Epithelial cell of alveolus of lung (primary cell): ENCODE results near the gene CT45A3. TPM values are rescaled to one million over a fixed set of nuclear protein-coding genes. Genes with fewer than 3 reads are reported as not detected.

Experiments
- total RNA-seq: library from RNA; depleted of rRNA; stranded (reverse); fragments of >200 nt; gene quantifications from 2 replicates; pipeline ENCODE4 v1.2.1, GENCODE V29; 2015

Gene CT45A3
- not detected in 2 replicates for total RNA-seq

GRCh38 chrX:135768091-135768490 lies at the start of gene CT45A3:
TSS of gene CT45A3 (minus strand) at chrX:135768191. CDS start at chrX:135764444, 3,747 bp downstream.

GRCh38 chrX:135802687-135803086 lies 34.7 kb upstream of the CT45A3 start, which contains the start of gene CT45A6:
TSS of gene CT45A6 (minus strand) at chrX:135802787. CDS start at chrX:135798993, 3,794 bp downstream.

GRCh38 chrX:135785403-135785802 lies 17.4 kb upstream of the CT45A3 start, which contains the start of gene CT45A5:
TSS of gene CT45A5 (minus strand) at chrX:135785503. CDS start at chrX:135781729, 3,774 bp downstream.

GRCh38 chrX:135713183-135713689 lies 54.8 kb downstream of the CT45A3 start, which contains the start of gene CT45A1:
TSS of gene CT45A1 (plus strand) at chrX:135713639. CDS start at chrX:135718941, 5,302 bp downstream.

Other genes starting within 250 kb of the CT45A3 start
- 2.1 and 3.2 TPM in 2 replicates for gene INTS6L, start 247.5 kb downstream of the CT45A3 start, total RNA-seq
- gene CT45A1, start 54.6 kb downstream of the CT45A3 start, total RNA-seq: not detected in 2 replicates
- gene CT45A5, start 17.3 kb upstream of the CT45A3 start, total RNA-seq: not detected in 2 replicates
- gene CT45A6, start 34.6 kb upstream of the CT45A3 start, total RNA-seq: not detected in 2 replicates
- not detected in 2 replicates for gene CT45A2, start 51.8 kb upstream of the CT45A3 start, total RNA-seq
- gene CT45A7, start 69.1 kb upstream of the CT45A3 start, total RNA-seq: not detected in 2 replicates
- not detected in 2 replicates for gene CT45A8, start 86.3 kb upstream of the CT45A3 start, total RNA-seq
- gene CT45A9, start 103.6 kb upstream of the CT45A3 start, total RNA-seq: not detected in 2 replicates
- gene CT45A10, start 125.3 kb upstream of the CT45A3 start, total RNA-seq: not detected in 2 replicates
- gene SAGE1, start 125.5 kb upstream of the CT45A3 start, total RNA-seq: not detected in 2 replicates
- gene MMGT1, start 205.8 kb upstream of the CT45A3 start, total RNA-seq: 21.6 and 30.0 TPM in 2 replicates
- 15.4 and 15.6 TPM in 2 replicates for gene SLC9A6, start 217.2 kb upstream of the CT45A3 start, total RNA-seq